Upper lobe of right lung (tissue), 1 donor: ENCODE measurements around the gene UQCRHL. TPM values are rescaled to one million over a fixed set of nuclear protein-coding genes. Genes with fewer than 3 reads are reported as not detected.
"Not testable (repeated sequence)": the region's sequence is repeated elsewhere in the genome, so short reads cannot be mapped to it uniquely, and the experiment has no call there.

Source experiments
- ATAC-seq: fragments of 200-7000 bp; cut with Tn5 transposase; one replicate; pipeline ENCODE4 v1.9.1; 2020; ENCODE audit warnings: mild to moderate bottlenecking, moderate library complexity
- DNase-seq: peaks from one replicate; pipeline ENCODE4 v3.0.0-alpha.2; 2020
- H3K27ac ChIP-seq: fragments of 200-600 bp; one replicate; pipeline ENCODE4 v1.8.0; 2022
- H3K27me3 ChIP-seq: fragments of 200-600 bp; one replicate; pipeline ENCODE4 v1.8.0; 2022; ENCODE audit warnings: mild to moderate bottlenecking
- H3K36me3 ChIP-seq: fragments of 200-600 bp; one replicate; pipeline ENCODE4 v1.8.0; 2022
- H3K4me1 ChIP-seq: fragments of 200-600 bp; one replicate; pipeline ENCODE4 v1.8.0; 2022
- H3K4me3 ChIP-seq: fragments of 200-600 bp; one replicate; pipeline ENCODE4 v1.8.0; 2022; ENCODE audit warnings: mild to moderate bottlenecking
- H3K9me3 ChIP-seq: fragments of 200-600 bp; one replicate; pipeline ENCODE4 v1.8.0; 2022
- CTCF ChIP-seq: fragments of 200-600 bp; IDR thresholded peaks from one replicate; pipeline ENCODE4 v1.8.0; 2022; ENCODE audit warnings: antibody characterized with exemption
- intact Hi-C: fragments of 100-400 bp; cut with DNase I; formaldehyde crosslinking; loops from one replicate; pipeline ENCODE4 v1.11.0; 2022
- long read RNA-seq: library from polyadenylated mRNA; unstranded; transcript quantifications from one replicate; pipeline ENCODE4 v2.0.0, GENCODE V29; 2021
- total RNA-seq: library from RNA; stranded (reverse); fragmentation: NEBNext Ultra II Directional; extraction: Animal tissue kit (Norgen Biotek cat#: 25700); gene quantifications from one replicate; pipeline ENCODE4 v1.2.1, GENCODE V29; 2021
- donor health status: DM: no; HTN: yes; CAD: no; lungs with severe emphysema.

The UQCRHL gene
- total RNA-seq: 0.93 TPM
- long read RNA-seq, partial matches to known transcripts: 0 of 1 reads
- long read RNA-seq, other reads (novel, unspliced or antisense): 1 of 1 reads

GRCh38 chr1:15807549-15807948 lies at the start of gene UQCRHL:
UQCRHL (minus strand) TSS chr1:15807649; CDS start chr1:15807649, 0 bp downstream.
- intact Hi-C loops, H3K36me3 ChIP-seq, H3K27ac ChIP-seq, H3K27me3 ChIP-seq, ATAC-seq, DNase-seq, H3K9me3 ChIP-seq, H3K4me3 ChIP-seq, H3K4me1 ChIP-seq: not testable (repeated sequence)

- no peak for DNase-seq
- intact Hi-C loops: no loop called here
- H3K27me3 ChIP-seq: no peaks in the 10 kb centered on the region
- peaks cover 28% of the 10 kb centered on the region for H3K4me1 ChIP-seq
- ATAC-seq: no peak
- no peak overlapping the region for H3K4me3 ChIP-seq
- H3K9me3 ChIP-seq: no peaks in the 10 kb centered on the region
- H3K36me3 ChIP-seq: no peaks in the 10 kb centered on the region
- no peak overlapping the region for H3K27ac ChIP-seq
- no peak for TF ChIP-seq CTCF
Measured at GRCh38 chr1:15856888-15857287, 49.4 kb upstream of the UQCRHL start.

GRCh38 chr1:15852828-15853302 lies 45.4 kb upstream of the UQCRHL start:
- H3K9me3 ChIP-seq: no peaks in the 10 kb centered on the region
- TF ChIP-seq CTCF: no peak
- H3K4me3 ChIP-seq: no peak overlapping the region
- no peaks in the 10 kb centered on the region for H3K36me3 ChIP-seq
- no peak overlapping the region for H3K27ac ChIP-seq
- intact Hi-C loops: no loop called here
- DNase-seq (no peak), ATAC-seq (no peak)
- H3K4me1 ChIP-seq: peaks cover 36% of the 10 kb centered on the region
- H3K27me3 ChIP-seq: no peaks in the 10 kb centered on the region

GRCh38 chr1:15852036-15852827 lies 44.8 kb upstream of the UQCRHL start:
- intact Hi-C loops: no loop called here
- H3K4me1 ChIP-seq: peaks cover 36% of the 10 kb centered on the region
- H3K27ac ChIP-seq: peak overlapping the region; percentile 94
- no peaks in the 10 kb centered on the region for H3K36me3 ChIP-seq
- H3K27me3 ChIP-seq: no peaks in the 10 kb centered on the region
- H3K4me3 ChIP-seq: no peak overlapping the region
- DNase-seq (no peak), ATAC-seq (no peak)
- H3K9me3 ChIP-seq: no peaks in the 10 kb centered on the region
- TF ChIP-seq CTCF: no peak

GRCh38 chr1:15851210-15852035 lies 44.0 kb upstream of the UQCRHL start:
- intact Hi-C loops: no loop called here
- peak overlapping the region; percentile 92 for H3K4me3 ChIP-seq
- no peak for TF ChIP-seq CTCF
- H3K9me3 ChIP-seq: no peaks in the 10 kb centered on the region
- H3K27ac ChIP-seq: peak overlapping the region; percentile 94
- no peaks in the 10 kb centered on the region for H3K36me3 ChIP-seq
- no peaks in the 10 kb centered on the region for H3K27me3 ChIP-seq
- peaks cover 37% of the 10 kb centered on the region for H3K4me1 ChIP-seq
- DNase-seq: no peak
- ATAC-seq: no peak
